GM21515 (cell line): Measurements from ENCODE around the gene SYF2.
A peak's percentile ranks its signal among the peaks of the same experiment; 100 is the strongest.
"Not testable (repeated sequence)": the region's sequence is repeated elsewhere in the genome, so short reads cannot be mapped to it uniquely, and the experiment has no call there.

Experiments
- ATAC-seq: cut with Tn5 transposase; IDR thresholded peaks from one replicate; pipeline ENCODE4 v1.9.1; 2021; ENCODE audit not compliant: unreplicated experiment

The SYF2 gene

DNA sequence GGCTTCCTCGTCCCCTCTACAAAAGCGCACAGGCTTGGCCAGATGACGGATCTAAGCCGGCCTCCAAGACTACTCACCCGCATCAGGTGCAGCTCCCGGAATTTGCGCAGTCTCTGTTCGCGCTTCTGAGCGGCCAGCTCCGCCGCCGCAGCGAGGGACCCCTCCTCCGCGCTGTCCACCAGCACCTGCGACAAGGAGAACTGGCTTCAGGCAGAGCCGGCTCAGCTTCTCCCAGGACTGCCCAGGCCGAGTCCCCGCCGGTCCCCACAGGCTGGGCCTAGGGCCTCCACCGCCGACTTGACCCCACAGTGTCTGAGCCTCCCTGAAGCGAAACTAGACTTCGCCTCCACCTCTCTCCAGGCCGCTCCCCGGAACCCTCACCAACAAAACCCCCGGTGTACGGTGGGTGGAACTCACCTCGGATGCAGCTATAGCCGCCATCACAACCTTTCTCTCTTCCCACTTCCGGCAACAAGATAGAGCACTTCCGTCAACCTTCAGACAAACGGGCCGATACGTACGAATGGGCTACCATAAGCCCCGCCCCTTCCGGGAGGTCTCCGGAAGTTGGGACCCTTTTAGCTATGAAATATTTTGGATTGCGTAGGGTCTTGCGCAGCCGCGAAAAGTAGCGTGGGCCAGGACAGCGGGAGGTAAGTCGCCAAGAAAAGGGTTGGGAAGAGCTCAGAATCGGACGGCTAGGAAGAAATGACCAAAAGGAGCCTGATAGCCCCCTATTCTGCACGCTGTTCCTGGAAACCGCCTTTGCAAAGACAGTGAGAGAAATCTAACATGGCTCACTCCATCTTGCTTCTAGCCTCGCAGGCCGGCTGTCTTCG, at the start of gene SYF2:
TSS of gene SYF2 (minus strand) at position 476 of the 839 bp plus-strand sequence. CDS start at position 441, 35 bp downstream.
- peak; percentile 63 for ATAC-seq

DNA sequence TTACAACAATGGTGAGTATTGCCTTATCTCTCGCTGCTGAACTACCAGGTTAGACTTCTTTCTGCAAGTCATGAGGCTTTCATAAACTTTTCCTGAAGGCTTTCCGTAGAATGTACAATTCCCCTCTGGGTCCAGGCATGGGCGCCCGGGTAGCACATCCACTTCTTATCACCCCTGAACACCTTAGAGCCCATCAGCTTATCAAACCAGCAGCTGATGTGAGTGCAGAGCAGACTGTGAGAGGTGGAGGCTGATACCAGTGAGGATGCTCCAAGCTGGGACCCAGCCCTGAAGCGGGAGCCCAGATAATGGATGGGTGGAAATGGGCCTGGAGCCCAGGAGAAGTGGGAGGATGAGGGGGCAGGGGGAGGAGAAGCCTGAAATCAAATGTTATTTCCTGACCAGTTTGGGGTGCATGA, 47.4 kb upstream of the SYF2 start:
- ATAC-seq = not testable (repeated sequence)

DNA sequence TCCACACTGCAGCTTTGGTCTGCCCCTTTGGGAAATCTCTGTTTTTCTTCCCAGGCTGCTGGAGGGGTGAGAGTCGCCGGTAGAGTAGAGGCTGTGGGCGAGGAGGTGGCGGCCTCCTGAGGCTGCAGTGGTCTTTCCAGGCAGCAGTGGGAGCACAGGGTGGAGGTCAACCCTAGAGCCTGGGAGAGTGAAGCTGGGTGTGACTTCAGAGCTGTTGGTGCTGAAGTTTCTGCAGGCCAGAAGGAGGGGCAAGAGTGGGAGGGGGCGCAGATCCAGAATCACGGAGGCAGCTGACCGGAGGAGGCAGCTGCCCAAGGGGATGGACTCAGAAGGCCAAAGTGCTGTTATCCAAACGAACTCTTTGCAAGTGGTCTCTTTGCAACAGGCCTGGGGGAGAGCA, 46.5 kb upstream of the SYF2 start:
- ATAC-seq = not testable (repeated sequence)

DNA sequence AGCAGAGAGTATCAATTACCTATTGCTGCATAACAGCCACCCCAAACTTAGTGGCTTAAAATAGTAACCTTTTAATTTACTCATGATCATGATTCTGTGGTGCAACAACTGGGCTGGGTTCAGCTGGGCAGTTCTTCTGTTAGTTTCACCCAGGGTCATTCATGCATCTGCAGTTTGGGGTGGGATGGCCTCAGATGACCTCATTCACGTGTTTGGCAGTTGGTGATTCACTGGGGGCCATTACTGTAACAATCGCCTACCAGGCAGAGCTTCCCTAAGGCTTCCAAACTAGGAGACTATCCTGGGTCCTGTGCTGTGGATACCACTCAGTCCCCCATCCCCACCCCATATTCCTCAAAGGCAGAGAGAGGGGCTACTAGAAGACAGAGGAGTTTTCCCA, 46.1 kb upstream of the SYF2 start:
- not testable (repeated sequence) for ATAC-seq

DNA sequence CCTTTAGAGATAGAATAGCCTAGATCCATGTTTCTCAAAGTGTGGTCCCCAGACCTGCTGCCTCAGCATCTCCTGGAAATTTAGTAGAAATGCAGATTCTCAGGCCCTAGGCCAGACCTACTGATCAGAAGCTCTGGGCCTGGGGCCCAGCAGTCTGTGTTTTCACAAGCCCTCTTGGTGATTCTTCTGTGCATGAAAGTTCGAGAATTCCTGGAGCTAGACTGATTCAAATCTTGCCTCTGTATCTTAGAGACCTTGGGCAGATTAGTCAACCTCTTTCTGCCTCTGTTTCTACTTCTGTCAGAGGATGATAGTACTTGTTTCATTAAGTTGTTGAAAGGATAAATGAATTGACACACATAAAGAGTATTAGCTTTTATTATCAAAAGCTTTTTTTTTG, 45.0 kb upstream of the SYF2 start:
- not testable (repeated sequence) for ATAC-seq

DNA sequence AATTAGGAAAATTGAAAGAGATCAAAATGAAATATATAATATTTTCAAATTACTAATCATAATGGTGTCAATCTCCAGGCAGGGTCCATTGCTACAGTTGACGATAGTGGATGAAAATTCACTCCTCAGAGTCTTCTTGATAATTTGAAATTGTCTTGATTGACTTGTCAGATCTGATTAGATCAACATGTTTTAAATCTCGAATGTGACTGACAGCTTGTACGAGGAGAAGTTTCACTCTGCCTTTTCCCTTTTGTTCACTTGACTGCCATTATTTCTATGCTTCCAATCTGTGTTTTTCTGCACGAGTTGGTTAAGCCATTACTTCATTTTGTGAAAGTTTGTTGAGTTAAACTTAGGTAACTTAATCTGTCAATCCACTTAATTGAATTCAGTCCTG, 43.3 kb upstream of the SYF2 start:
- not testable (repeated sequence) for ATAC-seq

DNA sequence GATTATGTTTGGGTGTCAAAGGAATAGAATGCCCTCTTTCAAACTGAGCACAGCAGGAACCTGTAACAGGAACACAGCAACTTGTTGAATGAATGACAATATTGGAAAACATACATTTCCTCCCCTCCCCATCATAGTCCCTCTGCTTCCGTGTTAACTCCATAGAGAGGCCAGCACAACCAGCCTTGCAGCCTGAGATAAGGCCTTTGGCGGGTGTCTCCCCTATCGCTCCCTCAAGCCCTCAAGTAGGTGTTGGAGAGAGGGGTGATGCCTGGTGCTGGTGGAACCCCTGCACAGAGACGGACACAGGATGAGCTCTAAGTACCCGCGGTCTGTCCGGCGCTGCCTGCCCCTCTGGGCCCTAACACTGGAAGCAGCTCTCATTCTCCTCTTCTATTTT, 39.9 kb upstream of the SYF2 start, which contains the start of gene RHD:
TSS of gene RHD (plus strand) at position 272 of the 400 bp plus-strand sequence. CDS start at position 311, 39 bp downstream.
- not testable (repeated sequence) for ATAC-seq

DNA sequence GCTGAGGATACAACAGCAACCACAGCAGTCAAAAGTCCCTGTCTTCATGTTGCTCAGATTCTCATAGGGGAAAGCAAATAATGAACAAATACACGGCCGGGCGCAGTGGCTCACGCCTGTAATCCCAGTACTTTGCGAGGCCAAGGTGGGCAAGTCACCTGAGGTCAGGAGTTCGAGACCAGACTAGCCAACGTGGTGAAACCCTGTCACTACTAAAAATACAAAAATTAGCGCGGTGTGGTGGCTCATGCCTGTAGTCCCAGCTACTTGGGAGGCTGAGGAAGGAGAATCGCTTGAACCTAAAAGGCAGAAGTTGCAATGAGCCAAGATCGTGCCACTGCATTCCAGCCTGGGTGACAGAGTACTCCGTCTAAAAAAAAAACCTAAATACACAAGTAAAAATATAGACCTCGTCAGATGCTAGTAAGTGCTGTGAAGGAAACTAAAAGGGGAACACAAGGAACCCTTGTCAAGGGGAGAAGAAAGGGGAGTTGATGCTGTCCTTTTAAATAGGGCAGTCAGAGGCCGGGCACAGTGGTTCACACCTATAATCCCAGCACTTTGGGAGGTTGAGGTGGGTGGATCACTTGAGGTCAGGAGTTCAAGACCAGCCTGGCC, 36.0 kb upstream of the SYF2 start:
- not testable (repeated sequence) for ATAC-seq

DNA sequence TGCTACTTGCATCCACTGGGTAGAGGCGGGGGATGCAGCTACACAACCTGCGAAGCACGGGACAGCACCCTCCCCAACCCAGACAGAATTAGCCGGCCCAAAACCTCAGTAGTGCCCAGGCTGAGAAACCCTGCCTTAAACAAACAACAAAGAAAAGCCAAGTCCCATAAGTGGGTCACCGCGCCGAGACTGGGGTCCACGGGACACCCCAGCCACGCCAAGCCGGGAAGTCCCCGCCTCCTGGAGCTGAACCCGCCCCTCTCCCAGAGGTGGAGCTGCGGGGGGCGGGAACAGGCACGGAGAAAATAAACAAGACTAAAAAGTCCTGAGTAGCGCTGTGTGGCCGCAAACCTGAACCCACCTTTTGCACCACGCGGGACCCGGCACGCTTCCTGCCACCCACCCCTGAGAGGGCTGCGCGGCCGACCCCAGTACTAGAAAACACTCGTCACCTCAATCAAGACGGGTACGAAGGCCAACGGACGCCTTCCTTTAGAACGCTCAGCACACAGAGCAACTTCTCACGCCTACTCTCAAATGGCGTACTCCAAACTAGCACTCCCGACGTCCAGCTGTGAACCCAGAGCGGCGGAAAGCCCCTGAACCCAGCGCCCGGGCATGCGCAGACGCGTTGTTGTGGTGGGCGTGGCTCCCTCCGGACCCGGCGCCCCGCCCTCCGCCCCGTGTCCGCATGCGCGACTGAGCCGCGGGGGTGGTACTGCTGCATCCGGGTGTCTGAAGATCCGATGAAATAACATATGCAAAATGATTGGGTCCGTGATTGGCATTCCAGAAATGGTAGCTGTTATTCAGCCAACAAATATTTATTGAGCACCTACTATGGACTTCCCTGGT, 35.2 kb upstream of the SYF2 start:
- peak; percentile 65 for ATAC-seq

DNA sequence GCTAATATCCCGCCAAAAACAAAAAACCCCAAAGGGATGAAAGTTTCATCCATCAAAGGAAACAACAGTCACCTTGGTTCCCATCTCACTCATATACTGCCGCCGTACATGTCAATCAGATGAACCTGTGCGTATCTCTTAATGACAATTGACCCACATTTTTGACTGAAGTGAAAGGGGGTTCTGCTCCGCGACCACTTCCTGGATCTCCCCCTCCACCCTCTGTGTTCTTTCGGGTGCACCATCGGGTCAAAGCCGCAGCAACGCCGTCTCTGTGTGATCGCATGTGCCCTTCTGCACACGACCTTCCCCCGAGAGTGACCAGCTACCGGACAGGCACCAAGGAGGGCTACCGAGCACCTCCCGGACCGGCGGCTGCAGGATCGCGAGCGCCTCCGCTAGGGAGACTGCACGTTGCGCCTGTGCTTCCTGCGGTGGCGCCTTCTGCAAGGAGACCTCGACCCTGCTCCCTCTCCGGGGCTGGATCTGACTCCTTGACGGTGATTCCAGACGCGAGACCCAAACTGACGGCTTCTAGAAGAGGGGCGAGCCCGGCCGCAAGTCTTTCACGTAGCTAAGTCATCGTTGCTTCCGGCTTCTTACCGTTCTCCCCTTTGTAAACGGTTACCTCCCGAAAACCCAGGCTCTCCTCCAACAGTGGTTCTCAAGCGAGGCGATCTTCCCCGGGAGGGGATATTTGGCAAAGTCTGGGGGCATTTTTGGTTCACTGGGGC, 34.4 kb upstream of the SYF2 start:
- ATAC-seq = peak; percentile 27

DNA sequence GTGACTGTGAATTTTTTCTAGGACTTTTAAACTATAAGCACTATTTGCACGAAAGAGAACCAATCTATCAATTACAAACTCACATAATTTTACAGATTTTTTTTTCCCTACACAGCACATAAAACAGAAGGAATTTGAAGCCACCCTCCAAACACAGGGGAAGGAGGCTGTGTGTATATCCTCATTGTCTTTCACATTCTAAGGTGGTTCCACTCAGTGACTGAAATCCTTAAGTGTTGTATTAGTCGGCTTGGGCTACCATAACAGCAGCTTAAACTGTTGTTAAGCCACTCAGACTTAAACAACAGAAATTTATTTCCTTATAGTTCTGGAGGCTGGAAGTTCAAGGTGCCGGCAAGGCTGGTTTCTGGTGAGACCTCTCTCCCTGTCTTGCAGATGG, 28.0 kb upstream of the SYF2 start:
- ATAC-seq = not testable (repeated sequence)

DNA sequence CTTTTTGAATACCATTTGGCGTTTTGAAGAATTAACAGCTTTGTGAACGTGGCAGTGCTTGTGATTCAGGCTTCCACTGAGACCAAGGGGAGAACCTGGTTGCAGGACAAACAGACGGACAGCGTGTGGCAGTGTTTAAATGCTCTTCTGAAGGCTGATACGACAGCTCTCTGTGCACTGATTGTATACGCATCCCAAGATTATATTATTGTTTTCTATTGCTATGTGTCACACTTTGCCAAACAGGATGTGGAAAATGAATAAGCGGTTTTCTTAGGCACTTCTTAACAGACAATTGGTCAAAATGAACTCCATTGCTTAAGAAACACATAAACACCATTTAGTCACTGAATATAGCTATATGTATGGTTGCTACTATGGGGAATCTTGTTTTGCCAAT, 27.5 kb upstream of the SYF2 start:
- ATAC-seq = not testable (repeated sequence)

DNA sequence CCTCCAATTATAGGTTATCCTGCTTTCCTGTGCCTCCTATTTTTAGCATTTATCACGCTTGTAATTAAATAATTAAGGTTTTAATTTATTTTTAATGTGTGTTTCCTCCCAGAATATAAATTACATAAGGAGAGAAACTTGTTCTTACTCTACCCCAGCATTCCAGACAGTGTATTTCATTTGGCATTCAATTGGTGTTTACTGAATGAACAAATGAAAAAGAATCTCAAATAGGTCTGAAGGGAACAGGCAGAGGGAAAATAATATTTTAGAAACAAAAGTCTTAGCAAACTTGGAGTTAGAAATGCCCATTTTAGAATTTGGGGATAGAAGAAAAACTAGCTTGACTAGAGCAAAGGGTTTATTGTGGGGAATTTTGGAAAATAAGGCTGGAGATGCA, 24.9 kb upstream of the SYF2 start:
- ATAC-seq = no peak

DNA sequence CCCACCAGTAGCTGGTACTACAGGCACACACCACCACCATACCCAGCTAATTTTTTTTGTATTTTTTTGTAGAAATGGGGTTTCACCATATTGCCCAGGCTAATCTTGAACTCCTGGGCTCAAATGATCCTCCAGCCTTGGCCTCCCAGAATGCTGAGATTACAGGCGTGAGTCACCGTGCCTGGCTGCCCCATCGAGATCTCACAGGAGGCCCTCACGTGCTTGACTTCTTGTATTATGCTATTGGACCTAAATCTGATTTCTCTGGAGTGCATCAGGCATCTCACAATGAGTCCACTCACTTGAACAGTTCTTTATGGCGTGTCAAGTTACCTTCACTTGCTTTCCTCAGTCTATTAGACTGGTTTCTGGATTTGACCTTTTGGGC, 24.3 kb upstream of the SYF2 start:
- no peak for ATAC-seq

DNA sequence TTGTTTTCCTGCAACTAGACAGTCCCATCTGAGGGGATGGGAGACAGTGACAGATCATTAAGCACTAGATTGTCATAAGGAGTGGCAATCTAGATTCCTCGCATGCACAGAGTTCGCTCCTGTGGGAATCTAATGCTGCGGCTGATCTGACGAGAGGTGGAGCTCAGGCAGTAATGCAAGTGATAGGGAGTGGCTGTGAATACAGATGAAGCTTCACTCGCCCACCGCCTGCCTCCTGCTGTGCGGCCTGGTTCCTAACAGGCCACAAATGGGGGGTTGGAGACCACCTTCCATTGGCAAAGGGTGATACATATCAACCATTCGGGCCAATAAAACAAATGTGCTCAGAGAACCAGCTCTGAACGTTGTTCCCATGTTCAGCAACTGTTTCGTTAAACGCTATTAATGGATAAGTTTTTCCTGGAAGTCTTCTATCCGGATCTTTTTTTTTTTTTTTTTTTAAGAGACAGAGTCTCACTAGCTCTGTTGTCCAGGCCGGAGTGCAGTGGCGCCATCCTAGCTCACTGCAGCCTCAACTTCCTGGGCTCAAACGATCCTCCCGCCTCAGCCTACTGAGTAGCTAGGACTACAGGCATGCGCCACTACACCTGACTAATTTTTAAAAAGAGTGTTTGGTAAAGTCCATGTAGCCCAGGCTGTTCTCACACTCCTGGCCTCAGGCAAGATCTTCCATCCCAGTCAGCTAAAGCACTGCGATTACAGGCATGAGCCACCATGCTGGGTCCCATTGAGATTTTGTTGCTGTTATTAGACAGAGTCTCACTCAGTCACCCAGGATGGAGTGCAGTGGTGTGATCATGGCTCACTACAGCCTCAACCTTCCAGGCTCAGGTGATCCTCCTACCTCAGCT, 23.6 kb upstream of the SYF2 start:
- ATAC-seq = no peak

DNA sequence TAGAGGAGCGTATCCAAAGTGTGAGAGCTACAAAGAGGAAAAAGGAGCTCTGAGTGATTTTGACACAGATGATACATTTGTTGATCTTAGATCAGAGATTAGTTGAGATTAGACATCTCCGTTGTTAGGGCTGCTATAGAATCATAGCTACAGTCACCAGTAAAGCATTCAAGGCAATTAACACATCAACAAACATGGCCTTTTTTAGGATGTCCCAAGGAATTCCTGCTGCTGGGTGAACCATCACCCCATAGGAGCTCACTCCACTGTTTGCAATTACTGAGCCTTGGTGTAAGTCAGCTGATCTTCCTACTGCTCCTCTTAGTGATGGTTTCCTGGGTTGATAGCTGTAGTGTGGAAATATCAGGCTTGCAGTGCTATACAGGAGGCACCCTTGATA, 21.6 kb upstream of the SYF2 start:
- no peak for ATAC-seq

DNA sequence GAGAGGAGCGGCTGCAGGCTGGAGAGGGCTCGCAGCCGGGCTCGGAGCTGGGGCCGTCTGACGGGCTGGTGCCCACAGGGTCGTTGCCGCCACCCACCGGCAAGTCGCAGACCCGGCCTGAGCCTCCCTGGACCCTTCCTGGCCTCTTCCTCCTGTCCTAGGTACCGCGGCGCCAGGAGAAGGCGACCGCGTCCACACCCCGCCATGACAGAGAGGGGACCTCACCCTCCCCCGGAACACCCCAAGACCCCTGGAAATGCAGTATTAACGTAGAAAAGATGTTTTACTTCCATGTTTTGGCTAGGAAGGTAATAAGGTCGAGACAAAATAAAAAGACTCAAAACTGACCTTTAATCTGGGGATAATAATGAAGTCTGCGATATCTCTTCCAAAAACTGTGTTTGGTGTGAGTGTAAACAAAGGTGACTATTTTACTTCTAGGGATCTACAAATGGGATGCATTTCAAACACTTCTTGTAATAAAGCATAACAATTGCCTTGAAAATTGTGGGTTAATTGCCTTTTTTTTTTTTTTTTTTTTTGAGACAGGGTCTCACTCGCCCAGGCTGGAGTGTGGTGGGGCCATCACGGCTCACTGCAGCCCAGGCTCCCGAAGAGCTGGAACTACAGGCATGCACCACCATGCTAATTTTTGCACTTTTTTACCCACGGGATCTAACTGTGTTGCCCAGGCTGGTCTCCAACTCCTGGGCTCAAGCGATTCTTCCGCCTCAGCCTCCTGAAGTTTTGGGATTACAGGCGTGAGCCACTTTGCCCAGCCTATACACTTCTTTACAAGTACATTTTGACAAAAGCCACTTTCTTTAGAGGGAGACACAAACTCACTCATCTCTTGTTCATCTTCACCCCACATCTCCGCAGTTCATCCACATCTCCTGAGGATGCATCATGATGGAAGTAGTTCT, 15.8 kb upstream of the SYF2 start:
- ATAC-seq = peak; percentile 40

DNA sequence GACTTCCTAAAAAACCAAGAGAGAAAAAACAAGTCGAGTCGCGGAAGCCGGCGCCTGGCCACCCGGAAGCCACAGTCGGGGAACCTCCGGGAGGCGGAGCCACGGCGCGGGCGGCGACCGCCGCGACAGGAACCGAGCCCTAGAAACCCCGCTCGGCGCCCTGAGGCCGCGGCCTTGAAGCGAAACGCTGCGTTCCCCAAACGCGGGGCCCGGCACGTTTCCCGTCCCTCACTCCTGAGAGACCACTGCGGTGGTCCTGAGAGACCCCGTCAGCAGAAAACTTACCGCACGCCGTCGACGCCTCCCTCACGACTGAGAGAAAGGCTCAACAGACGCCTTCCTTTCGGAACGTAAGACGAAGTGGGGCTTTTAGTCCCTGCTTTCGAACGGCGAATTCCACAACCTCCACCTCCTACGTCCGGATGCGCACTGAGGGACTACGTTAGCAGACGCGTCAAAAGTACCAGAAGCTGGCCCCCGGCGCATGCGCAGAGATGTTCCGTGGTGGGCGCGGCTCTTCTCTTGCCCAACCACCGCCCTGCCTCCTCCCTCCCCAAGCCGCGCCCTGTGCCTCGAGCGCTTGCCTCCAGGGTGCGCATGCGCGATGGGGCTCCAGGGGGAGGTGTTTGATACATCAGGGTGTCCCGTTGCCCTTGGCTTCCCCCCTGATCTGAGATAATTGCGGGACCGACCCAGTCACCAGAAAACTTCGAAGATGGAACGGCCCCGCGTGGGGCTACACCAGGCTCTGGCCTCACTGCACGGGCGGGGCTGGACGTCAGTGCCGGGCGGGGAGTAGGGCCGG, 14.9 kb upstream of the SYF2 start, which contains the start of gene RSRP1:
TSS of gene RSRP1 (minus strand) at position 431 of the 805 bp plus-strand sequence. CDS start 491 bp downstream, outside the sequence.
- ATAC-seq = peak; percentile 83
